ENCODE measurements around the gene APP.

APP gene

GRCh38 chr21:26011292-26011940 is 159.2 kb downstream of the APP start (continued):
- TF ChIP-seq CREB5 (CRISPR knock-in tag; IDR thresholded peaks at IDR 0.05; ENCODE audit: low read depth) (no peak), ARNTL (CRISPR knock-in tag; IDR thresholded peaks at IDR 0.05; ENCODE audit: borderline replicate concordance, low read depth) (no peak), ZC3H10 (CRISPR knock-in tag; IDR thresholded peaks at IDR 0.05) (no peak)

GRCh38 chr21:26007951-26008498 is 162.5 kb downstream of the APP start:
- ATAC-seq: no peak

GRCh38 chr21:26005464-26005863 is 165.1 kb downstream of the APP start:
- TF ChIP-seq TCF4 (CRISPR knock-in tag; IDR thresholded peaks at IDR 0.05; ENCODE audit: borderline replicate concordance) (no peak), ZNF70 (CRISPR knock-in tag; IDR thresholded peaks at IDR 0.05) (no peak), ZNF8 (CRISPR knock-in tag; IDR thresholded peaks at IDR 0.05) (no peak), ARNTL (CRISPR knock-in tag; IDR thresholded peaks at IDR 0.05; ENCODE audit: borderline replicate concordance, low read depth) (no peak), CSDC2 (CRISPR knock-in tag; IDR thresholded peaks at IDR 0.05) (no peak), CSRNP3 (CRISPR knock-in tag; IDR thresholded peaks at IDR 0.05) (no peak), ZNF565 (CRISPR knock-in tag; conservative IDR thresholded peaks at IDR 0.05; ENCODE audit: low read depth) (no peak), ZFP3 (CRISPR knock-in tag; IDR thresholded peaks at IDR 0.05) (no peak), PATZ1 (CRISPR knock-in tag; IDR thresholded peaks at IDR 0.05; ENCODE audit: borderline replicate concordance) (no peak), TSHZ2 (CRISPR knock-in tag; IDR thresholded peaks at IDR 0.05) (no peak), SNAI2 (CRISPR knock-in tag; IDR thresholded peaks at IDR 0.05) (no peak), GLIS3 (CRISPR knock-in tag; IDR thresholded peaks at IDR 0.05) (no peak), ZFP30 (CRISPR knock-in tag; IDR thresholded peaks at IDR 0.05) (no peak)
- no peak for ATAC-seq

More at GRCh38 chr21:26007951-26008498, 162.5 kb downstream of the APP start:
- TF ChIP-seq PATZ1 (CRISPR knock-in tag; IDR thresholded peaks at IDR 0.05; ENCODE audit: borderline replicate concordance) (no peak), ZNF8 (CRISPR knock-in tag; IDR thresholded peaks at IDR 0.05) (no peak), GLIS3 (CRISPR knock-in tag; IDR thresholded peaks at IDR 0.05) (no peak), CREB5 (CRISPR knock-in tag; IDR thresholded peaks at IDR 0.05; ENCODE audit: low read depth) (no peak), CSRNP3 (CRISPR knock-in tag; IDR thresholded peaks at IDR 0.05) (no peak)
